ENCODE data around the gene GUCY1A1.

- no peak for TF ChIP-seq EP300 (IDR thresholded peaks at IDR 0.05)
- TF ChIP-seq, protein P1, sequence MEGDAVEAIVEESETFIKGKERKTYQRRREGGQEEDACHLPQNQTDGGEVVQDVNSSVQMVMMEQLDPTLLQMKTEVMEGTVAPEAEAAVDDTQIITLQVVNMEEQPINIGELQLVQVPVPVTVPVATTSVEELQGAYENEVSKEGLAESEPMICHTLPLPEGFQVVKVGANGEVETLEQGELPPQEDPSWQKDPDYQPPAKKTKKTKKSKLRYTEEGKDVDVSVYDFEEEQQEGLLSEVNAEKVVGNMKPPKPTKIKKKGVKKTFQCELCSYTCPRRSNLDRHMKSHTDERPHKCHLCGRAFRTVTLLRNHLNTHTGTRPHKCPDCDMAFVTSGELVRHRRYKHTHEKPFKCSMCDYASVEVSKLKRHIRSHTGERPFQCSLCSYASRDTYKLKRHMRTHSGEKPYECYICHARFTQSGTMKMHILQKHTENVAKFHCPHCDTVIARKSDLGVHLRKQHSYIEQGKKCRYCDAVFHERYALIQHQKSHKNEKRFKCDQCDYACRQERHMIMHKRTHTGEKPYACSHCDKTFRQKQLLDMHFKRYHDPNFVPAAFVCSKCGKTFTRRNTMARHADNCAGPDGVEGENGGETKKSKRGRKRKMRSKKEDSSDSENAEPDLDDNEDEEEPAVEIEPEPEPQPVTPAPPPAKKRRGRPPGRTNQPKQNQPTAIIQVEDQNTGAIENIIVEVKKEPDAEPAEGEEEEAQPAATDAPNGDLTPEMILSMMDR (IDR thresholded peaks at IDR 0.05), result no peak
- TF ChIP-seq POLR2AphosphoS5 (IDR thresholded peaks at IDR 0.05), result no peak
- no peak for TF ChIP-seq POLR2A (IDR thresholded peaks at IDR 0.05)
Observed at GRCh38 chr4:155657169-155657568, 9.5 kb upstream of the GUCY1A1 start.

Measured in sigmoid colon (tissue), 4 donors.